Right lung (tissue), 5 donors: Measurements from ENCODE around the gene CRISPLD2. TPM values are rescaled to one million over a fixed set of nuclear protein-coding genes. Genes with fewer than 3 reads are reported as not detected.
A peak's percentile ranks its signal among the peaks of the same experiment; 100 is the strongest.

ENCODE experiments used
- DNase-seq, 2 donors: peaks; one replicate each; pipeline ENCODE4 v3.0.0-alpha.2; 2013
- polyA plus RNA-seq, 5 donors: library from polyadenylated mRNA; unstranded; fragments of 120-200 nt; gene quantifications; one replicate each; pipeline versions ENCODE4 v1.2.1 to v1.2.3, GENCODE V29; 2013; ENCODE audit warnings: inconsistent platforms in 1 of 5, low replicate concordance in 1 of 5; ENCODE audit not compliant: insufficient read length in 5 of 5, insufficient read depth in 1 of 5

CRISPLD2 gene
- polyA plus RNA-seq, 5 donors: 12.0 to 33.8 (median 20.6) TPM

DNA sequence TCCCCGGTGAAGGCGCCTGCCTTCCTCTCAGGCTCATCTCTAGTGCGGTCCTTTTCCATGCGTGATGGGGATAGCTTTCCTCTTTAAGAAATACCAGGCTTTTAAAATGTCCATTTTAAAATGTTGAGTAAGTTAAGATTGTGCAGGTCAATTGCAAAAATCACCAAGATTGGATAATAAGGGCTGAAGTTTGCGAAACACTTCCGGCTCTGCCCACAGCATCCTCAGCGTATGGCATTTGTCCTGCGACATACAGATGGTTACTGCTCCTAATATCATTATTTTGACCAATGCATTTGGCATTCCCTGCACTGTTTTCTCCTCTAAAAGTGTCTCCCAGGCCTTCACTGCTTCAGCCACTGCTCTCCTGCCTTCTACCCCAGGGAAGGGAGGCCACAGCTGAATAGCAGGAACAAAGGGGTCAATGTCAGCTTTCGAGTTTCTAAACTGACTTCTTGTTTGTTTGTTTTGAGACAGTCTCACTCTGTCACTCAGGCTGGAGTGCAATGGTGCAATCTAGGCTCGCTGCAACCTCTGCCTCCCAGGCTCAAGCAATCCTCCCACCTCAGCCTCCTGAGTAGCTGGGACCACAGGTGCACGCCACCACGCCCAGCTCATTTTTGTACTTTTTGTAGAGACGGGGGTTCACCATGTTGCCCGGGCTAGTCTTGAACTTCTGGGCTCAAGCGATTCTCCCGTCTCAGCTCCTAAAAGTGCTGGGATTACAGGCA is 91.9 kb downstream of the CRISPLD2 start:
- DNase-seq: no peak

DNA sequence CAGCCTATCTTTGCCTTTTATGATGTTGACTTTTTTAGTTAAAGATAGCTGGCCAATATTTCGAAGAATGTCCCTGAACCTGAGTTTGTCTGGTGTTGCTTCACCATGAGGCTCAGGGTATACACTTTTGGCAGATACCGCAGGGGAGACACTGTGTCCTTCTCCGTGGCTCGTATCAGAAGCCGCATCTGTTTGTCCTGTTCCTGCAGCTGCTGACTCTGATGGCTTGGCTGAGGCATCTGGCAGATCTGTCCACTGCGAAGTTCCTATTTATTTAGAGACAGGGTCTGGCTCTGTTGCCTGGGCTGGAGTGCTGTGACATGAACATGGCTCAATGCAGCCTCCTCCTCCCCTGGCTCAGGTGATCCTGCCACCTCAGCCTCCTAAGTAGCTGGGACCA is 93.5 kb downstream of the CRISPLD2 start:
- no peak for DNase-seq

DNA sequence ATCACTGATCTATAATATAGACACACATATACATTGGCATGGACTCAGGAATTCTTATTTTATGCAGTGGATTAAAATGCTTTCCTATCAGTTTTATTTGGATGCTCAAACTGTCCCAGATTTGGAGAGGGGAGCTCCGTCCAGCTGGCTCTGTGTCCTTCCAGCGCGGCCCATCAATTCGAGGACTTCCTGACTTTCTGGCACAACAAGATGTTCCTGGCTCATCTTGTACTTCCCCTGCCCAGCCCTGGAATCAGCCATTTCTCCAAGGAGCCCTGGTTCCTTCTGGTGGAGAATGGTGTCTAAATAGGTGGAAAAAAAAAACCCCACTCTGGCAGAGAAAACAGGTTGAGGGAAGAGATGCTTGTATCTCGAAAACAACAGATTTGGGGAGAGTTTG is 94.5 kb downstream of the CRISPLD2 start:
- DNase-seq: no peak

DNA sequence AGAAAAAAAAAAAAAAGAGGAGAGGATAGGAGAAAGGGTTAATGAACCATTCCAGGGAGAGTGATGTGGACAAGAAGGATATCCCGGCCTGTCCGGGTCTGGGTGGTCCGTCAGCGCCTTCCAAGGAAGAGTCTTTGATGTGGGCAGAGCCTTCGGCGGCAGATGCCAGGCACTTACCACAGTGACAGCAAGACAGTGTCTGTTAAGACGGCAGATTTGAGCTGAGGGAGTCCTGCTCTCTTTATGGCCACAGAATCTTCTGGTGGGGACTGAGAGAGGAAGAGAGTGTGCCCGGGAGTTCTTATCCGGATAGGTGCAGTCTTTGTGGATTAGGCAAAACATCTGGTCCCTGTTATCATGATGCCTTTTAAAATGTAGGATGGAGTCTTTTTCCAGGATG is 96.4 kb downstream of the CRISPLD2 start:
- no peak for DNase-seq

DNA sequence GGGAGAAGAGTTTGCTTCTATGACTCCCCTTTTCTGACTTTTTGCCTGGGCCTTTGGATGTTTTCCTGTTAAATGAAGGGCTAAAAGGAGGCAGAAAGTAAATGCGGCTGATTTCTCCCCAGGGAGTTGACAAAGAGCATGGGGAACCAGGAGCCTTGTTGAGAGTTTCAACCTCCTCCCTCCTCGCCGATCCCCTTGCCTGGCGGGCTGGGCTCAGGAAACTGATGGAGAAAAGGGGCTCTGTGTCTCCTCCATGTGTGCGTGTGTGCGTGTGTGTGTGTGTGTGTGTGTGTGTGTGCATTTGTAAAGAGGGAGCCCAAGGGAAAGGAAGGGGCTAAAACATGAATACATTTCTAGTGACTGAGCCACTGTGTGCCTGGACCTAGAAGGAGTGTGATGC is 97.1 kb downstream of the CRISPLD2 start:
- no peak for DNase-seq

DNA sequence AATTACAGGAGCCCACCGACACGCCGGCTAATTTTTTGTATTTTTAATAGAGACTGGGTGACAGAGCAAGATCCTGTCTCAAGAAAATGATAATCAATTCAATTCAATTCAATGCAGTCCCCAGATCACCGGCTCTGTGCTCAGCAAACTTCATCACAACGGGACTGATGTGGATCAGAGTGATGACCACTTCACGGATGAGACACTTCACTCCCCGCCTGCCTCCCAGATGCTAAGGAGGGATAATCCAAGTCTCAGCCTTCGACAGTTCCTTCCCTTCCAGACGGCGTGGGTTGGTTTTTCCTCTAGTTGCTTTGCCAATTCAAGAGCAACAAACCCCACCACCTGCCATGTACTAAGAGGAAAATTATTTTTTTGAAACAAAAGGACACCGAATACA is 97.7 kb downstream of the CRISPLD2 start:
- no peak for DNase-seq

DNA sequence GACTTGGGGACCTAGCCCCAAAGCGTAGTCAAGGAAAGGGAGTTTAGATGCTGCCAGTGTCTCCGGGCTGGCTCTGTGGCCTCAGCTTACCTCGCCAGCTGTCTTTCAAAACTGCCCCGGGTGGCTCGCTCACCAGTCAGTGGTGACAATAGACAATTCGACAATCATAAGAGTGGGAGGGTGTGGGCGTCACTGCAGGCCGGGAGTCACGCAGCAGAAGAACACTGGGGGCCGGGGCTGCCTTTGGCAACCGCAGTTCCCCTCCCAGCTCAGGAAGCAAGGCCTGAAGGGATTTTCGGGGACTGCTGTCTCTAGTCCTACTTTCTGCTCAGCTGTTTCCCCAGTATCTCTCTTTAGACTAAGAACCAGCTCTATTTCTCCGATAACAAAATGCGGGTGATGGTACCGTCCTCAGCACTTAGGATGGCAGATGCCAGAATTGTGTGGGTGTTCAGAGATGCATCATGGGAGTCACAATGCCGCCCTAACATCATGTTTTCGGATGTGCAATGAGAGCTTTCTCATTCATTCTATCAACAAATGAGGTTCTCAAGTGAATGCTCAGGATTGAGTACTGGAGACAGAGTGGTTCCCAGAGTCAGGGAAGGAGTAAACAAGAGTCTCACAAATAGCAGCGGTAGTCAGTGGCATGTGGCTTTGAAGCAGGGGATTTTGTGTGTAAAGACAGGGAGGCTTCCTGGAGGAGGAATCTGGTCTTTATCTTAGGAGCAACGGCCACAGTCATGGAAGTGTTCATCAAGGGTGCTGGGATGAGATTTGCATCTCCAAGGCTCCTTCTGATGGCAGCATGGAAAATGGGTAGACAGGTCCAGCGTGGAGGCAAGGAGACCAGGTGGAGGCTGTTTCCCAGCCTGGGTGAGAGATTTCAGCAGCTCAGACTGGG is 98.5 kb downstream of the CRISPLD2 start:
- no peak for DNase-seq

DNA sequence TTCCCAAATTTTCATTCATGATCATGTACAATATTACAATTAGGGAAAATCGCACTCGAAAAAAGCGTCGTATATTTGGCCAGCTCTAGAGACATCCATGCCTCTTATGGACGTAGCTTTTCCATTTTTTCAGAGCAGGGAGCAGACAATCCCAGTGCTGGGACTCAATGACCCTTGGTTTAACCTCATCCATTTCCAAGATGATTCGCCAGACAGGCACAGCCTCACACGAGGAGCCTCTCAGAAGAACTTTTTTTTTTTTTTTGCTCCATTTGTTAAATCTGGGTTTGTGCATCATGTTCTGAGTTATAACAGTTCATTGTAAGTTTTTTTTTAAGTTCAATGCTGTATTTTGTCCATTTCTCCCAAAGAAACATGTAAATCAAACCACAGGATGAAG is 99.5 kb downstream of the CRISPLD2 start:
- no peak for DNase-seq

DNA sequence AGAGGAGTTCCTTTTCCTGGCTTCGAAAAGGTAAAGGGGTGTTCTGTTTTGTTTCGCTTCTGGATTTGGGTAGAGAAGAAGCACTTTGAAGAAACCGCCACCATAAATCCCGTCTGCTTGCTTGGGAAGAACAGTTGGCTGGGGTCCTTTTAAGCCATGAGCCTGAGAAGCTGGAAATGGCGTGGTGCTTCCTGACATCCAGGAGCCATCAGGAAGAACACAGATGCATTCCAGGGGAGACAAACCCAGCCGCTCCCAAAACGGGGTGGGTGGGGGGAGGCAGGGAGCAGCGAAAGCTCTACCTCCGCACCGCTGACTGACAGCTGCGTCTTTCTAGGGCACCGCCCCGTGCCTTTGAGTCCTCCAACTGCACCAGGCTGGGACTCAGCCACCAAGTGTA is 99.9 kb downstream of the CRISPLD2 start:
- DNase-seq: no peak

DNA sequence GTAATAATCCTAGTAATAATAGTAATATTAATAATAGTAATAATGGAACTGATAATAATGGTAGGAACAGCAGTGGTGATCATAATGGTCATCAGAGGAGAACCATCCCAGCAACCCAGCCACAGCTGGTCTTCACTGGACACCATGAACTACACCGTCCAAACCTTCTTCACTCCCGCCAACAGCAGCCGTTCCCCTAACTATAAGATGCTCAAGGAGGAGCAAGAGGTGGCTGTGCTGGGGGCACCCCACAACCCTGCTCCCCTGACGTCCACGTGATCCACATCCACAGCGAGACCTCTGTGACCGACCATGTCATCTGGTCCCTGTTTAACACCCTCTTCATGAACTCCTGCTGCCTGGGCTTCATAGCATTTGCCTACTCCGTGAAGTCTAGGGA is 100.5 kb downstream of the CRISPLD2 start:
- no peak for DNase-seq

DNA sequence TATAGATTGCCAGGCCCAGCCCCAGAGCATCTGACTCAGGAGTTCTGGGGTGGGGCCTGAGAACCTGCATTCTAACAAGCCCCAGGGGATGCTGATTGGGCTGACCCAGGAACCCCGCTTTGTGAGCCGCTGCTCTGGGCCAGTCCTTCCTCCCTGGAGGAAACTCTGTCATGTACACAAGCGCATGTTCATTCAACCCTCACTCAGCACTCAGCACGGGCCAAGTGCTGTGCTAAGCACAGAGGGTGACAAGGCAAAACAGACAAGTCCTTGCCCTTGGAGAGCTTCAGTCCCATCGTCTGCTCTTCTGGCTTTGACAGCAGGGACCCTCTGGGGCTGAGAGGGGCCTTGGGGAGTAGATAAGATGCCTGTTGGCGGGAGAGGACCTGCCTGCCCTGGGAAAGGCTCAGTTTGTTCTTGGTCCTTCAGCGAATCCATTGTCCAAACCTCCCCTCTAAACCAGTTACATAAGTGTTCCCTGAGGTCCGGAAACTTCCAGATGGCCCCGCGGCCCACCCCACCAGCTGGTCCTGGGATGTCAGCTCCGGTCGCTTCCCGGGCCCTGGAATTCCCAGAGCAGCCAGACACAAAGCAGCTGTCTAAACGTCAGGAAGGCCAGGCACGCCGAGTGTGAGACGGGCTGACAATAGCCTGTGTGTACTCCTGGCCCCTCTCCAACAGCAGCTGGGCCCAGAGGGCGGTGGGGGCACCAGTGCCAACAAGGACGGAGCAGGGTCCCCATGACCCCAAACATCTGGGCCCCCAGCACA is 102.8 kb downstream of the CRISPLD2 start:
- peak; percentile 73 to 79 for DNase-seq

DNA sequence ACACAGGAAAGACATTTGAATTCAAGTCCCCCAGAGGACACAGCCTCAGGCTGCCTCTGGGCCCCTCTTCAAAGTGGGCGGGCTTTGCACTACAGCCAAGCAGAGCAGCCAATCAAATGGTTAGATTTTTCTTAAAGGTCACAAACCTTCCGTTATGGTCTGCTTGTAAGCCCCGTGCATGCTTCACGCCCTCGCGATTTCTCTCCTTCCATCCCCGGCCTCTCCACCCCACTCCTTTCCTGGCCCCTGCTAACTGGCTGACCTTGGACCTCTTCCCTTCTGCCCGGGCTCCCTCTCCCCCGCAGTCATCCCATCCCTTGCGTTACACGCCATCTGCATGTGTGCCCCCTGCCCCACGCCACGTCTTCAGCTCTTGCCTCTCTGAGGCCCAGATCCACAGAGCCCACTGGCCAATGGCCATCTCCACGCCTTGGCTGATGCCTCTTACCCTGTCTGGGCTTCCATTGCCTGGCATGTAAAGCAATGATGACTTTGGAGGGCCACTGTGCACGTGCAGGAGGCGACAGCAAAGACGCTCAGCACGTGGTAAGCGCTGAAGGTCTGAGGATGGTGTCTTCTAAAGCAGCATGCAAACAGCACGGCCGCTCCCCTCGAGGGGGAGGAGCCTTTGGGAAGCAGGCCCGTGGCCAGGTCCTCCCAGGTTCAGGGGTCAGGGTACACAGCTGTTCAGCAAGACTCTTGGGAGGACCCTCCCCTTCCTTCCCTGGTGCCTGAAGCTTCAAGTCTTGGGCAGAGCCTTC is 104.7 kb downstream of the CRISPLD2 start:
- no peak for DNase-seq

DNA sequence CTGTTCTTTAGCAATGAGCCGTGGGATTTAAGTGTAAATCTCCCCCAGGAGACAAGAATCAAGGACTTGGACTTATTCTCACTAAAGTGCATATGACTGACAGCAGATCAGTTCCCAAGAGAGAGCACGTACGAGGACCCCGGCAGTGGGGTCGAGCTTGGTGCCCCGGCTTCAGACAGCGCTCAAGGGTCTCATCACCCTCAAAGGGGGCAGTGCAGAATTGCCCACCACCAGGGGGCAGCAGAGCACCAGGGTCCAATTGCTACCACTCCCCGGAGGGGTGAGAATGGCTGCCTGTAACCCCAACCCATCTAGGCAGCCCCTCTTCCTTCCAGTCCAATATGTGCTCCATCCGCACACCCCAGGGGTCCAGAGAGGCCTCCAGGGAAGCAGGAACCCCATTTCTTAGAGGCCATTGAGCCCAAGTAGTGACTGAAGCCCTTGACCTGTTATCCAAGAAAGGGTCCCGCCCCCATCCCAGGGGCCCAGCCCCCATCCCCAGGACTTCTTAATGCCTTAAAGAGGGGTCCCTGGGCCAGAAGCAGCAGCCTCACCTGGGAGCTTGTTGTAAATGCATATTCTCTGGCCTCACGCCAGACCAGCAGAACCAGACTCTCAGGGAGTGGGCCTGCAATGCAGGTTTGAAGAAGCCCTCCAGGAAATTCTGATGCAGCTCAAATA is 105.4 kb downstream of the CRISPLD2 start:
- no peak for DNase-seq

DNA sequence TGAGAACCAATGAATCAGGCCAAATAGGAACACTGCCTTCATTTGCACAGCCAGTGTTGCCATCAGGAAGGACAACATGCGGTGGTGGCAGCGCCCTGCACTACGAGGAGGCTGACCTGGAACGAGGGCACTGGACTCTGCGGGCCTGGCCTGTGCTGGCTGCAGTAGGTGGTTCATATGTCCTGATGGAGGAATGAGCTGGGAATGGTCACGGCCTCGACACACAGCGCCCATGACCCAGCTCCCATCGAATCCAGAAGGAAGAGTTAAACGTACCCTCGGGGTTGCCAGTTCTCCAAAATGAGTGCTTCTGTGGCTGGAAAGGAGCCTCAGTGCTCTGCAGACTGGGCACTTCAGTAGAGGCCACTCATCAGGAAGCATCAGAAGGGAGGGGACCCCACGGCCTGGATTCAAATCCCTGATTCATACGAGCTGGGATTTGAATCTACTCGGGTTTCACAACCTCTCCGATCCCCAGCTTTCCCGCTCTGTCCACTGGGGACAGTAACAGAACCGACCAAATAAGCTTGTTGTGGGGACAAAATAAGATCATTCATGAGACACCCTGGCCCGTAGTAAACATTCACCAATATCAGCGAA is 106.1 kb downstream of the CRISPLD2 start:
- DNase-seq: no peak

DNA sequence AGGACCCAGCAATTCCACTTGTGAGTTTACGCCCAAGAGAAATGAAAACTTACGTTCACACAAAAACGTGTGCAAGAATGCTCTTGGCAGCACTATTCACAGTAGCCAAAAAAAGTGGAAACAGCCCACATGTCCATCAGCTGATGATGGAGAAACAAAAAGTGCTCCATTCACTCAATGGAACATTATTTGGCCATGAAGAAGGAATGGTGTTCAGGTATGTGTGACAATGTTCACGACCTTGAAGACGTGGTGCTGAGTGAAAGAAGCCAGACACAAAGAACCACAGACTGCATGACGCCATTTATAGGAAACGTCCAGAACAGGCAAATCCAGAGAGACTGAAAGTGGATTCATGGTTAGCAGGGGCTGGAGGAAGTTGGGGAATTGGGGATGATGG is 106.7 kb downstream of the CRISPLD2 start:
- no peak for DNase-seq

DNA sequence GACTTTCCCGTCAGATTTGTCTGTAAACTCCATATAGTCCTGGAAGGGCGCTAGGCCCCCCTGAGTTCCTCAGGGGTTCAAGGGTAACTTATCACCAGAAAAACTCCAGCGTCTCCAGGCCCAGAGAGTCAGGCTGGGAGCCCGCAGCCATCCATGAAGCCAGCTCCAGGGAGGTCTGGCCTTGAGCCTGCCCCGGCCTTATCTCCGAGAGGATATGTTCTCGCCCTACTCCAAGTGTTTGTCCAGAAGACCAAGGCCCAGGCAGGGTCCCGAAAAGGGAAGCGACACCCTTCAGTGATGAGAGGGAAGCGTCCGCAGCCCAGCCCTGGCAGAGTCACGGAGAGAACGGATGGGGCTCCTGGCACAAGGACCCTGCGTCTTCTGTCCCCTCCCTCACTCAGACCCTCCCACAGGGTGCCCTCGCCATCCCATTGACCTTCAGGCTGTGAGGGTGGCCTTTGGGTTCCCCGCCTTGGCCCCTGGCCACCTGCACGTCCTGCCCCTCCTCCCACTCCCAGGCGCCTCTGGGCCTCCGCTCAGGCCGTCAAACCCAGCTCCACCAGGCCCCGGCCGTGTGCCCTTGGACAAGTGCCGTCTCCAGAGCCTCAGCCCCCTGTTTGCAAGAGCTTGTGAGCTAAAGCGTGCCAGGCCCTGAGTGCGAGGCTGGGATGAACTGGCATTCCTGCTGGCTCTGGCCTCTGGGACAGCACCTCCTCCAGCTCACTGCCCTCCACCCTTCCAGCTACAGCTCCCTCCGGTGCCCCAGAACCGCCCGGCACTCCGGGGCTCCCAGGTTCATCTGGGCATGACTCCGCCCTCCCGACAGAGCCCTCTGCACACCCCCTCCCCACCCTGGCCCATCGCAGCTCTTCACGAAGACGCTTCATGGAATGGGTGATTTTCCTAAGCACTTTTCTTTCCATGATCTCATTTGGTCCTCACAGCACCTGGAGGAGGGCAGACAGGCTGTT is 108.1 kb downstream of the CRISPLD2 start:
- DNase-seq: no peak

DNA sequence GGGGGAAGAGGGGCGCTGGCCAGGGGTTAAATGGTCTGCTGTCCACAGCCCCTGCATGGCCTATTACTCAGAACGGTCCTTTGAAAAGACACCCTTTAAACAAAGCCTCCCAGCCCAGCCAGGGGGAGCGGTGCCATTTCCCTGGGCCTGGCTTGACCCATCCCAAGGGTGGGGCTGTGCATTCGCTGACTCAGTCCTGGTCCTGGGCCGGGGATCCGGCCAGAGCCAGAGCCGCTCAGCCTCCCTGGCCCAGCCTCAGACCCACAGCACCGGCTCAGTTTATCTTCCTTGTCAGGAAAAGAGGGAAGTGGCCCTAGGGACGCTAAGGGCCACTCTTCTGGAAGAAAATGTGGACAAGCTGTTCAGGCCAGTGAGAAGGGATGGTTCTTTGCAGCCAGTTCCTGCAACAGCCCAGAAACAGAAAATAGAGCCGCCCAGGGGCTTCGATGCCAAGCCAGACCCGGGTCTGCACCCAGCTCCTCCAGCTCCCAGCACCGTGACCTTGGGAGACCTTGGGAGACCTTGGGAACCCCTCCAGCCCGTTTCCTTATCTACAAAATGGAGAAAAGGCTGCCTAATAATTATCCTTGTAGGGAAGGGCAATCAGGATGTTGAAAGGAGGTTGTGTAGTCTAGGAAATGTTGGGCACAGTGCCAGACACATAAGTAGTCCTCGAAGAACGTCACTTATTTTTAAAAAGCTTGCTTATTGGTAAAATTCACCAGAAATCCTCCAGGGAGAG is 109.1 kb downstream of the CRISPLD2 start:
- no peak for DNase-seq

DNA sequence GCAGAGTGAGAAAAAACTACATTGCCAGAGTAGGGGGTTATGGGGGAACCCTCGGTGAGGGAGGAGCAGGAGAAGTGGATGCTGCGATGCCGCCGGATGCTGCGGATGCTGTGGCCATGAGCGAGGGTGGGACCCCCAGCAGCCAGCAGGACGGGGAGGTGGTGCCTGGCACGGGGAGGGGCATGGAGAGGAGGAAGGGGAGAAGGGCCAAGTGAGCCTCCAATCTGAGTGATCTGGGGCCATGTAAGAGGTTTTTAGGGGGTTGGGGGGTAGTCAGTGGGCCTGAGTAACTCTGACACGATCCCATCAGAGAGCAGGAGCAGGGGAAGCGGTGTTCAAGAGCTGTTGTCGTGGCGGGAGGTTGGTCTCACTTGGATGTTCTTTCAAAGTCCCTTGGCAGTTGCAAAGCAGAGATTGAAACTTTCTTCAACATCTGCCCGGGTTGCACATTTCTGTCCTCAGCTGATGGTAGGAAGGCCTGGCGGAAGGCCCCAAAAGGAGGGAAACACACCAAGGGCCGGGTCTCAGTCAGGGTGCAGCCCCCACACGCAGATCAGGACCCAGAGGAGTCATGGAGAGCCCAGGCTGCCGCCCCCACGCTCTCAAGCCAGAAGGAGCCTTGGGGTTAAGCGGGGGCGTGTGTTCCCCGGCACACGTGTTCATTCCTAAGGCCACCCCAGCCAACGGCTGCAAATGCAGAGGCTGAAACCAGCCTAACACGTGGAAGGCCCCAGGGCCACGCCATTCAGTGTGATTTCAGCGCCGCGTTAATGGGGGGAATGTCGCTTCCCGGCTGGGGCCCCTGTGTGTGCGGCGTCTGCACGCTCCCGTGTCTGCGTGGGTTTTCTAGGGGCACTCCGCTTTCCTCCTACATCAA is 109.9 kb downstream of the CRISPLD2 start:
- no peak for DNase-seq
